Ovary (tissue), 9 donors: ENCODE data around the gene RASIP1. TPM values are rescaled to one million over a fixed set of nuclear protein-coding genes. Genes with fewer than 3 reads are reported as not detected.

ENCODE experiments used
- DNase-seq, 5 donors: peaks; one replicate each; pipeline ENCODE4 v3.0.0-alpha.2; 2019 to 2020
- H3K27ac ChIP-seq, 2 donors: fragments of 200-600 bp; one replicate each; pipeline versions ENCODE4 v1.5.1 to v1.8.0; 2019 to 2022
- H3K27me3 ChIP-seq: fragments of 200-600 bp; one replicate; pipeline ENCODE4 v1.8.0; 2022
- H3K36me3 ChIP-seq: fragments of 200-600 bp; sonication (generic); one replicate; pipeline ENCODE4 v1.5.1; 2019
- H3K4me1 ChIP-seq: one replicate; pipeline ENCODE4 v1.8.1; 2013; ENCODE audit warnings: mild to moderate bottlenecking, moderate library complexity; ENCODE audit not compliant: insufficient read depth
- H3K4me3 ChIP-seq: fragments of 200-600 bp; sonication (generic); one replicate; pipeline ENCODE4 v1.5.1; 2017
- H3K9me3 ChIP-seq, 2 donors: fragments of 200-600 bp in 1 of 2; sonication (generic) in 1 of 2; one replicate each; pipeline versions ENCODE4 v1.5.1 to v1.8.1; 2013 to 2019; ENCODE audit warnings: mild to moderate bottlenecking in 1 of 2, moderate library complexity in 1 of 2
- CTCF ChIP-seq, 3 donors: fragments of 450-650 bp in 2 of 3; fragments of 200-600 bp in 1 of 3; IDR thresholded peaks; one replicate each; pipeline versions ENCODE4 v1.5.1 to v1.8.0; 2016 to 2022; ENCODE audit warnings: antibody characterized with exemption in 3 of 3, mild to moderate bottlenecking in 1 of 3
- EP300 ChIP-seq: sonication (generic); formaldehyde crosslinking; IDR thresholded peaks from one replicate; pipeline ENCODE4 v1.6.1; 2017; ENCODE audit warnings: antibody characterized with exemption
- POLR2A ChIP-seq: fragments of 450-650 bp; IDR thresholded peaks from one replicate; pipeline ENCODE4 v1.6.1; 2017; ENCODE audit warnings: antibody characterized with exemption, mild to moderate bottlenecking, moderate library complexity
- WGBS, 3 donors: extraction: QIAGEN DNeasy Blood & Tissue Kit in 1 of 3; methylation state at CpG; one replicate each; pipeline versions ENCODE4 v1.1.5 to v1.1.7; 2013 to 2017; 5-methylcytosine and 5-hydroxymethylcytosine counted together
- intact Hi-C, 4 donors: fragments of 100-400 bp; cut with DNase I; formaldehyde crosslinking; loops; one replicate each; pipeline versions ENCODE4 v1.11.0 to v1.15.1; 2022 to 2023
- polyA plus RNA-seq, 2 donors: library from polyadenylated mRNA; stranded (reverse); fragments of 200-250 nt in 1 of 2; fragments of 350-450 nt in 1 of 2; fragmentation: Illumina TruSeq in 1 of 2; extraction: RNeasy Lipid Tissue Mini Kit (QIAGEN cat#74804) in 1 of 2; gene quantifications; one replicate each; pipeline ENCODE4 v1.2.3, GENCODE V29; 2013 to 2014
- total RNA-seq, 7 donors: library from RNA; depleted of rRNA in 2 of 7; stranded (reverse); fragments of >200 nt in 2 of 7; fragmentation: NEBNext Ultra II Directional in 3 of 7; extraction: Animal tissue kit (Norgen Biotek cat#: 25700) in 3 of 7; gene quantifications; one replicate each; pipeline versions ENCODE4 v1.1.0 to v1.2.4, GENCODE V29; 2016 to 2023
- donor health status: DM: no; HTN: no; CAD: no; lungs with moderate emphysema.
- donor health status: DM: no; HTN: no; CAD: no.
- donor health status: Bipolar disorder and iron deficiency.
- donor health status: DM: yes; HTN: yes; CAD: no.
- donor health status: DM: no; HTN: no; CAD: no.
- donor health status: DM: yes; HTN: yes; CAD: no.

RASIP1 gene
- total and polyA plus RNA-seq, 9 donors: 4.1 to 25.9 (median 14.2) TPM

- TF ChIP-seq POLR2A (no peak), EP300 (no peak), CTCF (IDR thresholded peaks at IDR 0.05) (no peak)
- no peaks in the 10 kb centered on the region for H3K4me1 ChIP-seq
- H3K27me3 ChIP-seq: no peaks in the 10 kb centered on the region
- H3K4me3 ChIP-seq: no peak overlapping the region
- no peak overlapping the region for H3K27ac ChIP-seq
- H3K36me3 ChIP-seq: no peaks in the 10 kb centered on the region
- 49 to 80% (median 60%) methylated on average over 2 of the region's 2 CpGs for WGBS, 3 donors
- intact Hi-C loops: no loop called here
- DNase-seq: no peak
- no peaks in the 10 kb centered on the region for H3K9me3 ChIP-seq
Observed at GRCh38 chr19:48705431-48705830, 35.0 kb downstream of the RASIP1 start.

- no peak for DNase-seq
- Histone ChIP-seq H3K36me3 (no peaks in the 10 kb centered on the region), H3K9me3 (no peaks in the 10 kb centered on the region), H3K4me3 (no peak overlapping the region), H3K27ac (no peak overlapping the region), H3K4me1 (no peaks in the 10 kb centered on the region), H3K27me3 (no peaks in the 10 kb centered on the region)
- intact Hi-C loops: no loop called here
- TF ChIP-seq EP300 (no peak), POLR2A (no peak), CTCF (IDR thresholded peaks at IDR 0.05) (no peak)
- 86 to 90% (median 88%) methylated on average over 23 of the region's 23 CpGs for WGBS, 3 donors
Observed at GRCh38 chr19:48703316-48703715, 37.1 kb downstream of the RASIP1 start.

GRCh38 chr19:48702701-48703100, 37.7 kb downstream of the RASIP1 start:
- WGBS, 3 donors: 55 to 68% (median 59%) methylated on average over 13 of the region's 13 CpGs
- Histone ChIP-seq H3K4me1 (no peaks in the 10 kb centered on the region), H3K27me3 (no peaks in the 10 kb centered on the region), H3K4me3 (no peak overlapping the region), H3K27ac (no peak overlapping the region), H3K9me3 (no peaks in the 10 kb centered on the region), H3K36me3 (no peaks in the 10 kb centered on the region)
- intact Hi-C loops: no loop called here
- TF ChIP-seq CTCF (IDR thresholded peaks at IDR 0.05): no peak
- no peak for TF ChIP-seq POLR2A
- TF ChIP-seq EP300: no peak
- DNase-seq: no peak

DNA sequence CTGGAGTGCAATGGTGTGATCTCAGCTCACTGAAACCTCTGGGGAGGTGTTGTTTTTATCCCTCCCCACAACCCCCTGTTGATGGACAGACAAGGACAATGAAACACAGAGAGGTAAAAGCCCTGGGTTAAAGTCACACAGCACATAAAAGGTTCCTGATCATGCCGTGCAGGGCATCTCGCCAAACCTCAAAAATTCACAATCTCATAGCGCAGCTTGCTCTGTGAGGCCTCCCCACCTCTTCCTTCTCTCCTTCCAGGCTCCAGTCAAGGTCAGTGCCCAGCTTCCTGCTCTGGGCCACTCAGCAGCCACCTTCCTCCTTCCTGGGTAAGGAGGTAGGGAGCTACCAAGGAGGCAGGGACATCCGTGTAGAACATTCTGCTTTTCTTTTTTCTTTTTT, 42.4 kb downstream of the RASIP1 start:
- WGBS, 3 donors: 8 to 28% (median 12%) methylated on average over 4 of the region's 4 CpGs
- intact Hi-C loops: no loop called here
- H3K36me3 ChIP-seq: no peaks in the 10 kb centered on the region
- H3K4me3 ChIP-seq: no peak overlapping the region
- peak in 1 of 5 donors; percentile 50 for DNase-seq
- H3K27me3 ChIP-seq: no peaks in the 10 kb centered on the region
- H3K9me3 ChIP-seq: no peaks in the 10 kb centered on the region
- H3K27ac ChIP-seq: no peak overlapping the region
- TF ChIP-seq POLR2A (no peak), CTCF (IDR thresholded peaks at IDR 0.05) (no peak), EP300 (no peak)
- no peaks in the 10 kb centered on the region for H3K4me1 ChIP-seq
